Karpas-422 (cell line): ENCODE data around the gene DDX17. TPM values are rescaled to one million over a fixed set of nuclear protein-coding genes. Genes with fewer than 3 reads are reported as not detected.
A peak's percentile ranks its signal among the peaks of the same experiment; 100 is the strongest.

Experiments used
- DNase-seq: peaks from one replicate; pipeline ENCODE4 v3.0.0-alpha.2; 2015
- H2AFZ ChIP-seq: fragments of 200-600 bp; sonication (generic); 2 replicates; pipeline ENCODE4 v1.6.1; 2014; ENCODE audit warnings: antibody characterized with exemption, low read length, mixed read lengths
- H3K27ac ChIP-seq: fragments of 200-600 bp; sonication (generic); 2 replicates; pipeline ENCODE4 v1.5.1; 2014; ENCODE audit warnings: mild to moderate bottlenecking, low read length, moderate library complexity
- H3K27me3 ChIP-seq: fragments of 200-600 bp; sonication (generic); 2 replicates; pipeline ENCODE4 v1.6.1; 2014; ENCODE audit warnings: low read length, mixed read lengths
- H3K36me3 ChIP-seq: fragments of 200-600 bp; sonication (generic); 2 replicates; pipeline ENCODE4 v1.6.1; 2014; ENCODE audit warnings: low read length, mixed read lengths; ENCODE audit not compliant: insufficient read depth
- H3K4me1 ChIP-seq: fragments of 200-600 bp; sonication (generic); 2 replicates; pipeline ENCODE4 v1.6.1; 2014; ENCODE audit warnings: mild to moderate bottlenecking, low read length, mixed read lengths
- H3K4me2 ChIP-seq: fragments of 200-600 bp; sonication (generic); 2 replicates; pipeline ENCODE4 v1.6.1; 2014; ENCODE audit warnings: low read length, low read depth, mild to moderate bottlenecking; ENCODE audit not compliant: poor library complexity, severe bottlenecking
- H3K4me3 ChIP-seq: fragments of 200-600 bp; sonication (generic); 2 replicates; pipeline ENCODE4 v1.5.1; 2014; ENCODE audit warnings: mild to moderate bottlenecking, antibody characterized with exemption, low read length, mixed read lengths
- H3K79me2 ChIP-seq: fragments of 200-600 bp; sonication (generic); 2 replicates; pipeline ENCODE4 v1.6.1; 2014; ENCODE audit warnings: mild to moderate bottlenecking, low read length, mixed read lengths
- H3K9ac ChIP-seq: fragments of 200-600 bp; sonication (generic); 2 replicates; pipeline ENCODE4 v1.6.0; 2014; ENCODE audit warnings: low read length
- H3K9me2 ChIP-seq: fragments of 200-600 bp; sonication (generic), shearing (Covaris generic); replicated peaks from 2 replicates; pipeline ENCODE4 v1.6.0; 2014; ENCODE audit warnings: mild to moderate bottlenecking, low read length, moderate library complexity; ENCODE audit not compliant: insufficient read depth
- H3K9me3 ChIP-seq: fragments of 300-700, 200-600 bp; sonication (generic); 2 replicates; pipeline ENCODE4 v1.6.1; 2014; ENCODE audit warnings: low read length, mixed read lengths
- H4K20me1 ChIP-seq: fragments of 200-600 bp; sonication (generic); 2 replicates; pipeline ENCODE4 v1.6.1; 2014; ENCODE audit warnings: mild to moderate bottlenecking, antibody characterized with exemption, low read length, low read depth; ENCODE audit not compliant: insufficient read depth
- total RNA-seq: library from RNA; depleted of rRNA; stranded (reverse); fragments of >200 nt; shearing (Covaris generic); gene quantifications from 2 replicates; pipeline ENCODE4 v1.2.3, GENCODE V29; 2014; ENCODE audit warnings: low replicate concordance; rRNA removed

Gene DDX17
- 465 and 736 TPM in 2 replicates for total RNA-seq

GRCh38 chr22:38506118-38506962 lies at the start of gene DDX17:
DDX17 (minus strand) TSS chr22:38506311.
- no peaks in the 10 kb centered on the region for H3K9me3 ChIP-seq

DNA sequence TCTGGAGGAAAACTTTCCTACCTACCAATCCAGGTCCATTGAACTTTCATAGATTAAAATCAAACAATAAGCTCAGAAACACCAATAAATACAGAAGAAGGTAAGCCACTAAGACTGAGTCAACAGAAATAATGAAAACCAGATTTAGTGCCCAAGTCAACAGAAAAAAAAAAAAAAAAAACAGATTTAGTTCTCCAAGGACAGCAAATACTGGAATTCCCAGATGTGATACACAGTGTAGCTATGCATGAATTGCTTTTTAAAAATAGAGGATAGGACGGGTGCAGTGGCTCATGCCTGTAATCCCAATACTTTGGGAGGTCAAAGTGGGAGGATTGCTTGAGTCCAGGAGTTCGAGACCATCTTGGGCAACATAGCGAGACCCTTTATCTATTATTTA lies 48.2 kb upstream of the DDX17 start:
- Histone ChIP-seq H3K27ac (no peak overlapping the region), H3K9ac (no peak overlapping the region), H3K27me3 (no peaks in the 10 kb centered on the region), H4K20me1 (no peaks in the 10 kb centered on the region), H3K4me1 (no peaks in the 10 kb centered on the region), H3K79me2 (no peaks in the 10 kb centered on the region), H3K36me3 (no peaks in the 10 kb centered on the region), H3K9me2 (no peaks in the 10 kb centered on the region), H2AFZ (no peak overlapping the region), H3K4me3 (no peak overlapping the region), H3K4me2 (no peak overlapping the region), H3K9me3 (no peaks in the 10 kb centered on the region)
- DNase-seq: no peak

More at GRCh38 chr22:38506118-38506962, at the start of gene DDX17:
- Histone ChIP-seq H3K9me2 (no peaks in the 10 kb centered on the region), H3K79me2 (peaks cover 48% of the 10 kb centered on the region), H3K9ac (peak within 1 kb of the TSS; percentile 99), H3K27me3 (no peaks in the 10 kb centered on the region), H3K27ac (peak within 1 kb of the TSS; percentile 91), H4K20me1 (peaks cover 26% of the 10 kb centered on the region), H2AFZ (peak within 1 kb of the TSS; percentile 82), H3K36me3 (peaks cover 36% of the 10 kb centered on the region), H3K4me3 (peak within 1 kb of the TSS; percentile 79), H3K4me2 (peak within 1 kb of the TSS; percentile 84), H3K4me1 (peaks cover 38% of the 10 kb centered on the region)
- peak; percentile 98 for DNase-seq

DNA sequence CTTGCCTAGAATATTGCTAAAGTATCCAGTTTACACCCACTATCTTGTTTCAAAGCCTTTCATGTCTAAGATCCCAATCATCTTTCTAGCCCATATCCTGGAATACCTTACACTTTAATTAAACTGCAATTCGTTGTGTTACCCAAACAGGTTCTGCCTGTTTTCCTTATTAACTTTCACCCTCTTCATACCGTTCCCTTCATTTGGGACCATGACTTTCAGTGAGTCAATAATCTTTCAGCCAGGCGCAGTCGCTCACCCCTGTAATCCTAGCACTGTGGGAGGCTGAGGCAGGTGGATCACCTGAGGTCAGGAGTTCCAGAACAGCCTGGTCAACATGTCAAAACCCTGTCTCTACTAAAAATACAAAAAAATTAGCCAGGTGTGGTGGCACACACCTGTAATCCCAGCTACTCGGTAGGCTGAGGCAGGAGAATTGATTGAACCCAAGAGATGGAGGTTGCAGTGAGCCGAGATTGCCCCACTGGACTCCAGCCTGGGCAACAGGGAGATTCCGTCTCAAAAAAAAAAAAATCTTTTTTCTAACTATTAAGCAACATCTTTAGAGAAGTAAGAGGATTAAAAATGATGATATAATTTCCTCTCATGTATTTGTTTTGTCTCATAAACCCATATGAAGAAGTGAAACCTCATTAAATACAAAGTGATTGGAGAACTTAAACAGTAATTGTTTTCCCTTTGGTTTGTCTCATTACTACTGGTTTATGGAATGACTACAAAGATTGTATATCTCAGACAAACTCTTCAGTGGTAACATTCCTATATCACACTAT lies 43.2 kb upstream of the DDX17 start:
- no peaks in the 10 kb centered on the region for H3K9me2 ChIP-seq
- no peak overlapping the region for H3K4me2 ChIP-seq
- no peaks in the 10 kb centered on the region for H3K79me2 ChIP-seq
- no peak overlapping the region for H3K4me3 ChIP-seq
- no peak overlapping the region for H2AFZ ChIP-seq
- DNase-seq: no peak
- H4K20me1 ChIP-seq: no peaks in the 10 kb centered on the region
- no peak overlapping the region for H3K27ac ChIP-seq
- no peak overlapping the region for H3K9ac ChIP-seq
- H3K36me3 ChIP-seq: no peaks in the 10 kb centered on the region
- H3K27me3 ChIP-seq: no peaks in the 10 kb centered on the region
- H3K9me3 ChIP-seq: no peaks in the 10 kb centered on the region
- no peaks in the 10 kb centered on the region for H3K4me1 ChIP-seq

DNA sequence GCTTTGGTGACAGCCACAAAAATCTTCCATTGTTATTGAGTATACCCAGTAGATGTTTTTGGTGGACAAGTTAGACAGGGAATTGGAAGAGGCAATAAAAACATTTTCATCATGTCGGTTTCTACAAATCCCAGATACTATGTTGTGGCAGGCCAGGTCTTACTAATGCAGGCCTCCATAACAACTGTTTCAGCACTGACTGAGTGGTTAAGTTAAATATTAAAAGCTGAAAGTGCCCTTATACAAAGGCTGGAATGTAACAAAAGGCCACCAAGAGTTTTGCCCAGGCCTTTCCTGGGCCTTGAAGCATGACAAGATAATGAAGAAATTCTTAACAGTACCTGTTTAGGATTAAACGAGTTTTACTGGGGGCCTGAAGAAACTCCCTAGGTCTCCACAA lies 34.6 kb upstream of the DDX17 start:
- Histone ChIP-seq H3K4me3 (no peak overlapping the region), H2AFZ (no peak overlapping the region), H3K79me2 (no peaks in the 10 kb centered on the region), H3K27ac (no peak overlapping the region), H3K4me2 (no peak overlapping the region), H4K20me1 (no peaks in the 10 kb centered on the region), H3K27me3 (no peaks in the 10 kb centered on the region), H3K9me2 (no peaks in the 10 kb centered on the region), H3K9ac (no peak overlapping the region), H3K4me1 (peaks cover 8% of the 10 kb centered on the region), H3K9me3 (peaks cover 3% of the 10 kb centered on the region; the same call in 1 of the 2 replicates), H3K36me3 (peaks cover 9% of the 10 kb centered on the region; the same call in 1 of the 2 replicates)
- no peak for DNase-seq

DNA sequence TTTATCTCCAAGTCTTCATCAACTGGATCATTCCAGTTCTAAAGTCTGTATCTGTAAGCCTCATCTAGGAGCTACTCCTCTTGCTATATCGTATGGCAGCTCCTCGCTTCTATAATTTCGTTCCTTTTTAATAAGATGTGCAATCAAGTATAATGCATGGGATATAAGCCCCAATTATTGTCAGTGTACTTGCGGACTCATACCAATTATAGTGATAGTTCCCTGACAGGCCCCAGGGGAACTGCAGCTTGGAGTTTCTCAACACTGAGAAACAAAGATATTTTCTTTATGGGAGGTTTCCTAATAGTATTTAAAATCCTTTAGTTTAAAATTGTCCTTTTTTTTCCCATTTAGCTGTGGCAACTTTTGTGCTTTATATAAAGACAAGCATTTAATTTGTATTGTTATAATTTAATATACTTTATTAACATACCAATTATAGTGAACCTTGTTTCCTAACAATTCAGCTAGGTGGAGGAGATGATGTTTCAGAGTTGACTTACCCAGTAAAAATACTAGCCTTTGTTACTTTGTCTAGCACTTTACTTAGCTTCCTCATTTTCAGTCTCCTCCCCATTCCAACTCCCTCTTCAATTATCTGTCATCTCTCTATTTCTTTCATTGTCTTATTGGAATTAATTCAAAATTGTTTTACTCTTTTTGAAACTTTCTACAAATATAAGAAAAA lies 25.3 kb upstream of the DDX17 start:
- H3K27ac ChIP-seq: peak overlapping the region; percentile 78
- H2AFZ ChIP-seq: peak overlapping the region; percentile 71
- H3K9me2 ChIP-seq: no peaks in the 10 kb centered on the region
- H3K36me3 ChIP-seq: no peaks in the 10 kb centered on the region
- H4K20me1 ChIP-seq: no peaks in the 10 kb centered on the region
- H3K4me3 ChIP-seq: no peak overlapping the region
- peak; percentile 50 for DNase-seq
- peaks cover 14% of the 10 kb centered on the region for H3K4me1 ChIP-seq
- no peaks in the 10 kb centered on the region for H3K9me3 ChIP-seq
- H3K4me2 ChIP-seq: peak overlapping the region; percentile 53
- no peaks in the 10 kb centered on the region for H3K79me2 ChIP-seq
- H3K9ac ChIP-seq: peak overlapping the region; percentile 25; the same call in 1 of the 2 replicates
- no peaks in the 10 kb centered on the region for H3K27me3 ChIP-seq

GRCh38 chr22:38524429-38524828 lies 18.3 kb upstream of the DDX17 start:
- no peak overlapping the region for H2AFZ ChIP-seq
- H3K4me3 ChIP-seq: no peak overlapping the region
- no peaks in the 10 kb centered on the region for H3K27me3 ChIP-seq
- no peak for DNase-seq
- no peaks in the 10 kb centered on the region for H3K9me3 ChIP-seq
- H3K27ac ChIP-seq: no peak overlapping the region
- H3K4me2 ChIP-seq: no peak overlapping the region
- no peaks in the 10 kb centered on the region for H3K36me3 ChIP-seq
- H3K79me2 ChIP-seq: no peaks in the 10 kb centered on the region
- no peak overlapping the region for H3K9ac ChIP-seq
- H4K20me1 ChIP-seq: no peaks in the 10 kb centered on the region
- H3K4me1 ChIP-seq: peaks cover 3% of the 10 kb centered on the region; the same call in 1 of the 2 replicates
- H3K9me2 ChIP-seq: no peaks in the 10 kb centered on the region

DNA sequence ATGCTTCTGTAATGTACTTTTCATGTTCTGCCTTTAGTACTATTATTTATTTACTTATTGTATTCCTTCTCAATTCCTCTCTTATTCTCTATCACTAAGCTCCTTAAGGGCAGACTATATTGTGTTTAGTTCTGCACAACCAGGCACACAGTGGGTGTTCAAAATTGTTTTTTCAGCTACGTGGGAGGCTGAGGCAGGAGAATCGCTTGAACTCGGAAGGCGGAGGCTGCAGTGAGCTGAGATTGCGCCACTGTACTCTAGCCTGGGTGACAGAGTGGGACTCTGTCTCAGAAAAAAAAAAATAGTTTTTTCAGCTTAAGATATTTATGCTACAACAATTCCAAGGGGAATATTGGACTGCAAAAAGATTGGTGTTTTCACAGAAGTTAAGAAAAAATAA lies 17.4 kb upstream of the DDX17 start:
- no peak overlapping the region for H2AFZ ChIP-seq
- no peaks in the 10 kb centered on the region for H3K9me2 ChIP-seq
- H3K27me3 ChIP-seq: no peaks in the 10 kb centered on the region
- peaks cover 3% of the 10 kb centered on the region; the same call in 1 of the 2 replicates for H3K4me1 ChIP-seq
- no peak overlapping the region for H3K4me3 ChIP-seq
- no peaks in the 10 kb centered on the region for H4K20me1 ChIP-seq
- no peaks in the 10 kb centered on the region for H3K79me2 ChIP-seq
- H3K4me2 ChIP-seq: no peak overlapping the region
- no peak for DNase-seq
- no peaks in the 10 kb centered on the region for H3K9me3 ChIP-seq
- no peak overlapping the region for H3K9ac ChIP-seq
- H3K36me3 ChIP-seq: no peaks in the 10 kb centered on the region
- H3K27ac ChIP-seq: no peak overlapping the region
